Bladder microvascular endothelial cell (primary cell): ENCODE measurements around the gene RPE65. TPM values are rescaled to one million over a fixed set of nuclear protein-coding genes. Genes with fewer than 3 reads are reported as not detected.

Source experiments
- total RNA-seq: library from RNA; depleted of rRNA; stranded (reverse); fragments of >200 nt; gene quantifications from 2 replicates; pipeline ENCODE4 v1.2.3, GENCODE V29; 2014

RPE65 gene
- total RNA-seq: not detected in 2 replicates

DNA sequence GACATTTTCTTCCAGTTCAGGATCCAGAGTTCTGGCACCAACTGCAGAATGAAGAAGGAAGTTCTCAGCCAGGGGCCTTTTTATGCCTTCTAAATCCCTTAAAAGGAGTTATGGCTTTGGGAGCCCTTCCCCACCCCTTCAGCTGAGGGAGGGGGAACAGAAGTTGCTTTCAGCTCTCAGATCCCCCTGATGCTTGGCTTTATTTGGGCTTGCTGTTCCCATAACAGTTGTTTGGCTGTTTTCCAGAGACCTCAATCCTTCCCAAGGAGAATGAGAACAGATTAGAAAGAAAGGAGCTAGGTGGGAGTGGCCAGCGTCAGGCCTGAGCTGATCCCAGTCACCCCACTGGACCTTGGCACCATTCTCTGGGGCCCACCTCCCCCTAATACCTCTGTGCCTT is at the start of gene RPE65:
Gene RPE65 (minus strand): TSS at position 54 of the 400 bp plus-strand sequence. CDS start 49 bp downstream, at position 5.

DNA sequence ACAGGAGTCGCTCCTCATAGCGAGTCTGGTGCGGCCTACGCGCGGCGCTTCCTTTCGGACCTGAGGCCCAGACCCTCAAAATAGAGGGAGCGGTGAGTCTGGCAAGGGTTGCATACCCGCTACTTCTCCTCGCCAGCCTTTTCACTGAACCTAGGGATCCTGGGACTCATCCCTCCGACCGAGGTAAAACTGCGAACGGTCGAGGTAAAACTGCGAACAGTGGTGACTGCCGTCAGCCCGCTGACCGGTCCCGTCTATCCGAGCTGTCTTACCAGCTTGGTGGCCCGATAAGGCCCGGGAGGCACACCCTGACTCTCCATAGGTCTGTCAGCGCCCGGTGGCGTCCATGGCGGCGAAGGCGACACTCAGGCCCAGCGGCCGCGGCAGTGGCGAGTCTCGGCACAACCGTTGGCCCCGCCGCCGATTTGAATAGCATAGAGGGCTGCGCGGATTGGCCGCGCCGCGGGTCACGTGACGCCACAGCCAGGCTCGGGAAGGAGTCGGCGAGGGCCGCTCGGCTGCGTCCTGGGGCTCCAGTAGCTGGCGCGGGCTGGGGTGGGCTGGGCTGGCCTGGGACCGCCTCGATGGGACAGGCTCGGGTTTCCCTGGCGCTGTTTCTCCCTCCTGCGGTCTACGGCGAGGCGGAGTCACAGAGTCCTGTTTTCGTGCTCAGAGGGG is 47.1 kb upstream of the RPE65 start, which contains the start of gene DEPDC1:
Gene DEPDC1 (minus strand): TSS at position 403 of the 678 bp plus-strand sequence. CDS start 83 bp downstream, at position 320.

Other genes starting within 250 kb of the RPE65 start
- 45.7 and 86.3 TPM in 2 replicates for gene WLS, start 217.4 kb downstream of the RPE65 start, total RNA-seq
- 10.8 TPM in 2 replicates for gene DEPDC1, start 47.1 kb upstream of the RPE65 start, total RNA-seq